HG03135 (cell line): Measurements from ENCODE around the gene KCNE4.

Experiments
- ATAC-seq: cut with Tn5 transposase; IDR thresholded peaks from one replicate; pipeline ENCODE4 v1.9.1; 2021; ENCODE audit warnings: mild to moderate bottlenecking, moderate library complexity; ENCODE audit not compliant: unreplicated experiment

KCNE4 gene

DNA sequence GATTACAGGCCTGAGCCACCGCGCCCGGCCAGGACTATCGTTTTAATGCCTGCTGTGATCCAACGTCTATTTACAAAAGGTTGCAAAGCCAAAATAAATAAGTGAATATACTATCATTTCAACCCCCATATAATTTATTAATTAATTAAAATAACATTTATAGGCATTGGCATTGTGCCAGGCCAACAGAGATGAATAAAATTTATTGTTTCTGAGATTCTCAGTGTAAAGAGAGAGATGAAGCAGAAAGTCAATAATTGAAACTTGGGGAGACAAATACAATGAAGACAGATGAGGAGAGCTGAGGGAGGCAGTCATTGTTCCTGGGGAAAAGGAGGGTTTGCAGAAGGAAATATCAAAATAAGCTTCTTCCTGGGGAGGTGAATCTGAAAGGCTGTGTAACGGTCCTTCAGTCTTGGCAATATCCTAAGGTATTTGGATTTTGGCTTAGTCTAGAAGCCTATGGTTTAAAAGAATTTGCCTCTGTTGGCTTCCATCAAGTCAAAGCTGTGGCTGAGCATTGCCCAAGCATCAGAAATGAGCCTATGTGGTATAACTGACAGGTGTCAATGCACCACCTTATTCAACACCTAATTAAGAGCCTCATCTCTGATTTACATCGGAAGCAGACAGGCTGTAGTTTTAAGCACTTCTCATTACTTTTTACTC lies 31.5 kb downstream of the KCNE4 start:
- ATAC-seq: no peak

DNA sequence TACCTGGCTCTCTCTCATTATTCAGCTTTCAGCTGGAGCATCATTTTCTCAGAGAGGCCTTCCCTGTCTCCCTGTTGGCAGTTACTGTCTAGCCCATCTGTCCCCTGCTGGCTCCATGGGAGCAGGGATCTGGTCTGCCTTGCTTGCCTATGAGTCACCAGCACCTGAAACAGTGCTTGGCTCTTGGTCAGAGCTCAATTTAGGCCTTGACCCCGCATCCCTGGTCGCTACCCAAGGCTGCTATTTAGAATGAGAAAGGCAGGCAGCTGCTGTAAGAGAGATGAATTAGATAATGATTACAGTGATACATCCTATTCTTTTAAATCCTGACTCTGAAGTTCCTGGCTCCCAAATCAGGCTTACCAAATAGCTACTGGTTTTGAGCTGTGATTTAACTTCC lies 32.9 kb downstream of the KCNE4 start:
- ATAC-seq: no peak

DNA sequence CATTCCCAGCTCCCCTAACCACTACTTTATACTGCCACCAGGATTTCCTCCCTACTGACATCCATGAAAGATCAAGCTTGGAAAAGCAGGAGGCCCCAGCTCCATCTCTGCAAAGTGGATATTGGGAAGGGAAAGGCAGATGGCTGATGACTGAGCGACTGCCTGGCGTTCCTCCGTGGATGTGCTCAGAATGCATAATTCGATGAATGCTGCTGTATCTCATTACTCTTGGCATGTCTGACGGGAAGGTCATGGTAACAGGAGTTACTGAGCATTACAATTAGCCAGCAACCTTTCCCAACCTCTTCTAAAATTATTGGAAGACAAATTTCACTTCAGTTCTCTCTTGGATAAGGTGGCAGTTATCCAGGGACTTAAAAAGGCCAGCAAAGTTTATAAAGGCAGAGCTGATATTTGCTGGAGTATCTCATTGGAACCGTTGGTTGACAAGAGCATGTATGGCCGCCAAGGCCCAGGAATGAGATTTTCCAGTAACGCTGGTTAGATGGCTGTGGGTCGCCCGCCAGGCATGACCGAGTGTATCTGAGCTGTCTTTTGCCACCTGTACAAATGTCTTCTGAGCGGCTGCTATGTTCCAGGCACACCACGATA lies 34.5 kb downstream of the KCNE4 start:
- ATAC-seq: no peak

DNA sequence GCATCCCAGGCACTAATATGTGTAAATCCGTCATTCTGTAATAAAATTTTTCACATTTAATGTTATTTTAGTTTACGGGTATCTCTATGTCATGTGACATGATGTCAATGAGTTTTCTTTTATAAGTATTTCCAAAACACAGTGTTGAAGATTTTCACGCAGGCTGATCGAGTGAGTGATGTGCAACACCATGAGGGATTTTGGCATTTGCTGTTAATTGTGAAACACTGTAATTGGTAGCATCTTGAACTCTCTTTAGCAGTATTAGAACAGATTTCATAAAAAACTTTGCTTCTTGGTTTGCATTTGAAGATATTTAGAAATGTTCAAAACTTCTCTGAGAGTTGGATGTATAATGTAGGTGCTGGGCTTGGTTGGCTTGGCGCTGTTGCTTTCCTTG lies 35.5 kb downstream of the KCNE4 start:
- no peak for ATAC-seq

DNA sequence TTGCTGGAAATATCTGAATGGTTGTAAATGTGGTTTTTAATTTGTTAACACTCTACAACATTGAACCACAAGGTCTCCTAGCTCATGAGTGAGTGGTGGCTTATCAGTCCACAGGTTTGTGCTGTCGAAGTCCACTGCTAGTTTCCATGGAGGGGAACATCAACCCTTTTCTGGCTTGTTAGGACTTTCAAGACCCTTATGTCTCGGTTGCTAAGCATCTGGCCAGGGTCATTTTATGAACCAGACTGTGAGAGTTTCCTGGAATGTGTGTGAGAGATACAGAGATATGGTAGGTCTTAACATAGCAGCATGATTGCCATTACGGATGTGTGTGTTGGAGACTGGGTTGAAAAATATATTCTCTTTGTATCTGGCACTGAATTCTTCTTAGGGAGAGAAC lies 36.9 kb downstream of the KCNE4 start:
- ATAC-seq: no peak

DNA sequence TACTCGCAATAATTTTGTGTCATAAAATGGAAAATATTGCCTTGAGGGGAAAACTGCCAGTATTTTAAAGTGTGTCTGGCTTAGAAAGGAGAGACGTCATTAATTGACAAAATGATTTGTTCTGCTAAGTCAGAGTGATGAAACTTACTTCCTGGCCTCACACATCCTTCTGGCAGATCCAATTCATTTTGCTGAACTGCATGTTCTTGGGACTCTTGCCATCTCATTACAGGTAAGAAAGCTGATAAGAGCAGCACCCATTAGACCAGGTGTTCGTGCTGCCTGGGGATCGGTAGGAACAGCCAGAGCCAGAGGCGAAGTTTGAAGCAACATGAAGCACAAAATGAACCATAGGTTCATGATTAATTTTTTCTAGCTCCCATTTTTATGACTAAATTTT lies 38.0 kb downstream of the KCNE4 start:
- ATAC-seq: no peak

DNA sequence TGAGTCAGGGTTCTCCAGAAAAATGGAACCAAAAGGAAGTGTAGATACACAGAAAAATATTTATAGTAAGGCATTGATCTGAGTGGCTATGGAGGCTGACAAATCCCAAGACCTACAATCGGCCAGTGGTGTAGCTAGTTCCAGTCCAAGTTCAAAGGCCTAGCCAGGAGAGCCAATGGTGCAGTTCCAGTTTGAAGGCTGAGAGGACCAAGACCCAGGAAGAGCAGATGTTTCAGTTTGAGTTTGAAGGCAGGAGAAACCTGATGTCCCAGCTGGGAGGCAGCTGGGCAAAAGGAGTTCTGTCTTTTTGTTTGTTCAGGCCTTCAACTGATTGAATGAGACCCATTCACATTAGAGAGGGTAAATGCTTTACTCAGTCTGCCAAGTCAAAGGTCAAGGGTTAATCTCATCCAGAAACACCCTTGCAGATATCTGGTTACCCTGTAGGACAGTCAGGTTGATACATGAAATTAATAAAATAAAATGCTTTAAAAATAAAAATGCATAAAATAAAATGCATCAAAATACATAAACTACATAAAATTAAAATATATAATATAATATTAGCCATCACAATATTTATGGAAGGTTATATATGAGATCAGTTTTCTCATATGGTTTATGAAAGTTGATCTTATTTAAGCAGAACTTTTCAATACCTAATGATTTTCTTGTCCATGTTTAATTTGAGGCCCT lies 38.7 kb downstream of the KCNE4 start:
- no peak for ATAC-seq

DNA sequence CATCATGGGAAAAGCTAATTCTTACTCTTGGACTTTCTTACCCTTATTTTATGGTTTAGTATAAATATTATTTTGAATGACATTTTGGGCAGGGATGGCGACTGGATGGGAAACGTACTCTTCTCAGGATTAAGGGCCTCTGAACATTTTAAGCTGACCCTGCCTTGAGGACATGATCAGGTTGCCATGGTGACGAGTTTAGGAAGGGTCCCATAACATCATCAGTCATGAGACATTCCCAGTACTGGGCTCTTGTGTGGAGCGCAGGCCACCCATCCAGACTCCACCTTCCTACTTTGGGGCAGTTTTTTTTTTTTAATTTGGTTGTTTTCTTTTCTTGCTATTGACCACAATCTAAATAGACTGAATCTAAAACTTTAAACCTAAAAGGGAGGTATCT lies 40.7 kb downstream of the KCNE4 start:
- ATAC-seq: no peak

DNA sequence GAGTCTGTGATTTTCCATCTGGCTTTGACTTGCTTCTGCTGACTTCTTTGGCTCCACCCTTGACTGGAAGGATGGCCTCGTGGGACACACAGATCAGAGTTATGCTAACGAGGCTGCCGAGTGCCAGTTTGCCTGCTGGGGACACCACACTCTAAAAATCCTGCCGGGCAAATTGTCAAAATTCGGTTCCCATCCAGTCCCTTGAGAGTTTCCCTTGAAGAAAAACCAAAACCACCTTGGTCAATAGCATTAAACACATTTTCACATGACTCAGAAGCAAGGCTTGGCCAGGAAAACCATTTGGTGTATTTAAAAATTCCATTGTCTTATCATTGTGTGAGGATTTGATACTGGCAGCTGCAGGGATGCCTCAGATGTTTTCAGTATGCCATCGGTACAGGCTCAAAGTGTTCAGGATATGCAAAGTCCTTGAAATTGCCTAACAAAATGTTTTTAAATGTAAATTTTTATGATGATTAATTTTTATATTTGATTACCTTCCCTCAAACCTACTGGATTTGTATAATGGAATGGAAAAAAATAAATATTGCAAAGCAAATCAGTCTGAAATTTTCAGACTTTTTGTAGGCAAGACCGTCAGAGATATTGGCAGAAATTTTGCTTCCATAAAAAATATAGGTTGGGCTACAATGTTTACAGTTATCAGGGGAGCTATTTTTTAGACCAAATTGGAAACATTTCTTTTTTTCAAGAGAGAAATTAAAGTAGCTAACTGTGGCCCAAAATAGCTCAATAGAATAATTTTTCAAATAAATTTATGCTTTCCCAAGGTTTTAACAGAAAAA lies 41.6 kb downstream of the KCNE4 start:
- ATAC-seq: no peak

DNA sequence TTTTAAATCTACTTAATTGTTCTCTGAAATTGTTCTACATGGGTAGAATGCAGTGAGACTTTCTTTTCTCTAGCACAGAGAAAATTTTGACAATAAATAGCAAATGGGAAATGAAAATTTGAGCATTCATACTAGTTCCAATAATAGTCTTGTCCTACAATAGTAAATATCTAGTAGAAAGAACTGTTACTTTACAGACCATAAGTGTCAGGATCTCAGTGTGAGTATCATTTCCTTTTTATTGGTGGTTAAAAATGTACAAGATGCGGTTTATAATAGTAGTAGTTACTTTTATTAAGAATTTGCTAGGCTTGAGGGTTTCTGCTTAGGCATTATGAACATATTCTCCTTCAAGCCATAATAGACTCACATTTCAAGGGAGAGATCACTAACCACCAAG lies 43.2 kb downstream of the KCNE4 start:
- no peak for ATAC-seq

DNA sequence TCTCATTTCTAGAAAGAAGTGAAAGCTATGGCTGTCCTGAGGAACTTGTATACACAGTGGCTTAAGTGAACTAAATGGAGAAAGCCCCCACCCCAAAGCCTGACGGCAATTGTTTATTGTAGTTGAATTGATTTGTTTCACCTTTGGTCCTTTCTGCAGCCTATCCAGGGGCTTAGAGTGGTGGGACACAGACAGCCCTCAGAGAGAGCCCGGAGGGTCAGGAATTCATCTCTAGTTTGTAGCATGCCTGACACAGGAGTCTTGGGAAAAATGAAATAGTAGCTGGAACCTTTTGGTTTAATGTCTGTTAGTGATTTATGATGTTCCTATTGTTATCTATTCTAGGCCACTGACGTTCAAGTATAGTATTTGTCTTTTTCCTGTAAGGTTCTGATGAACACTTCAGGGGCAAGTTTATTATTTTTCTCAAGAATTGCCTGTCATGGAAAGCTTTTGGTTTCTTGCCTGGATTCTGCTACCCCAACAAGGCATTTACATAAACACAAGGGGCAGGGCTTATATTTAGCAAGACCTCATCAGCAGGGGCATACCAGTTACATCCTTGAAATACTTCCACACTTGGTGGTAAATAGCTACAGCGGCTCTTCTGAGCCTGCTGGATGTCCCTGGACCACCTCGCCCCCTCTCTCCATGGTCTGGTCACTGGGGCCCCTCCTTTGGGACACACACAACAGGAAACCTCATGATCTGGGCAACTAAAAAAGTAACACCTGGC lies 44.4 kb downstream of the KCNE4 start:
- no peak for ATAC-seq

DNA sequence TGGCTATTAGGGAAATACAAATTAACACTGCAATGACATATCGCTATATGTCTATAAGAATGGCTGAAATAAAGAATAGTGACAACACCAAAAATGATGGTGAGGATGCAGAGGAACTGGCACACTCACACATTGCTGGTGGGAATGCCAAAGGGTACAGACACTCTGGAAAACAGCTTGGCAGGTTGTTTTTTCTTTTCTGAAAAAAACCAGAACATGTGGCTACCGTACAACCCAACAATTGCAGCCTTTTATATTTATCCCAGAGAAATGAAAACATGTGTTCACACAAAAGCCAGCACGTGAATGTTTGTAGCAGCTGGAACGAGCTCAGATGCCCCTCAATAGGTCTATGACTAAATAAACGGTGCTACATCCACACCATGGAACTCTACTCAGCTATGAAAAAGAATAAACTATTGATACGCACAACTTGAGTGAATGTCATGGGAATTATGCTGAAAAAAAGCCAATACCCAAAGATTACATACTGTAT lies 45.9 kb downstream of the KCNE4 start:
- ATAC-seq: no peak

DNA sequence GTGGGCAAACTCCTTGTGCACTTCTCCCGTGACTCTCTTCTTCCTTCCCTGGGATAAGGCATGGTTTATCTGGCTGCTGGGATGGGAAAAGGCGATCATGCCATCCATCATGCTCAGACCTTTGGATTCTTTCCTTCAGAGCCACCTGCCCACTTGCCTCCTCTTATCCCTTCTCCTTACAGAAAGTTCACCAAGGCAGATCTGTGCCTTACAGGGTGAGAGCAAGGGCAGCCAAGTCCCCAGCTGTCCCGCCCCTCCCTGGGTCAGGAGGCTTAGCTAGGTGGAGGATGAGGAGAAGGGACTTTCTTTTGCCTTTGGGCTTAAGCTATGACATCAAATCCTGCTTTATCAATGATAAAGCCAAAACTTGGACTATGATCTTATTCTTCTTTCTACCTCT lies 47.6 kb downstream of the KCNE4 start:
- ATAC-seq: no peak

DNA sequence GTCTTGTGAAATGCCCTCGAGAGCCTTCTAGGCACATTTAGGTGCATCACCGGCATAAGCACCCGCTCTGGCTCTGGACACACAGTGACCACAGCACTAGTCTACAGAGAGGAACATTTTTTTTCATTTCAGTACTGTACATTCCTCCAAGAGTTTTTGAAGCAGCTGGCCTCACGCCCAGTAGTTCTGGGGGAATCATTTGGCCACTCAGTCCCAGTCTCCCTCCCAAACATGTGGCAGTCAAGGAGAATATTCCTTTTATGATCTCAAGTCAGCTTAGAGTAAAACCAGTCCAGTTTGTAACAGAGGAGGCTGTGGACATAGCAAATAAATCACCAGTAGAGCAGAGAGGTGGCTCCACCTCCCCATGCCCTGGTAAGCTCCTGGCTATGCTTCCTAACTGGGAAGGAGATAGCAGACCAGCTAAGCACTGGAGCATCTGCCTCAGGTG lies 48.1 kb downstream of the KCNE4 start:
- ATAC-seq: no peak

DNA sequence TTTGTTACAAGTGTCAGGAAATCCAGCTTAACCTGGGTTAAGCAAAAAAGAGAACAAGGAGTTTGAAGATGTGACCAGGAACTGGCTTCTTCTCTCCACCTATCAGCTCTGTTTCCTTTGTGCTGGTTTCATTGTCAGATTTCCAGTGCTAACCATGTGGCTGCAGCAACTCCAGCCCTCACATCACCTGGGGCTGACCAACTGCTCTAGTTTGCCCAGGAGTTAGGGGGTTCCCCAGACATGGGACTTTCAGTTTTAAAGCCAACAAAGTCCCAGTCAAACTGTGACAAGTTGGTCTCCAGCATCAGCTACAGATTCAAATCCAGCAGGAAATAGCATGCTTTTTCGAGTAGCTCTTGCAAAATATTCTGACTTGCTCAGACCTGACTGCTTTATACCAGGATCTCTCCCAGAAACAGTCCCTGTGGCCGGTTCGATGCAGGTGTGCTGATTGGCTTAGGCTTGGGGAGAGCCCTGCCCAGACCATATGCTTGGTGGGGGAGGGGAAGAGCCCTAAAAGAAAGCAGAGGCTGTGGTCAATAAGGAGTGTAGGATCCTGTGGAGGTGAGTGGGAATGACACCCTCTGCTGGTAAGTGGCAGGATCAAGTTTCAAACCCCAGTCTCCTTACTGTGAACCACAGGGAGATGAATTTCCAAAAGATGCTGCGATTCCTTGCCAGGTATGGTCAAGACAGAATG lies 49.5 kb downstream of the KCNE4 start:
- ATAC-seq: peak; percentile 67

DNA sequence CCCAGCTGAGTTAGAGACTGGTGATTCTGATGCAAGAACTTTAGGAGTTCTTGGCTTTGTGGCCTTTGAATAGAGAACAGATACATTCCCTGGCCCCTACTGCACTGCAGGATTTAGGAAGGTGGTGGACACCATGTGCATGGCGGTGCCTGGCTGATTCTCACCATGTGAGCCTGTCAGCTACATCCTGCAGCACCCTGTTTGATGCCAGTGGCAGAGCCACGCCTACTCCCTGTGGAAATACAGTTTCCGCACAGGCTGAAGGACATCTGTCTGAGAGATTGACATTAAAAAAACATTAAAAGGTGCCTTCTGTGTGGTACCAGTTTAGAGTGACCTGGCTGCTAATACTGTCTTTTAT lies 50.0 kb downstream of the KCNE4 start:
- no peak for ATAC-seq

DNA sequence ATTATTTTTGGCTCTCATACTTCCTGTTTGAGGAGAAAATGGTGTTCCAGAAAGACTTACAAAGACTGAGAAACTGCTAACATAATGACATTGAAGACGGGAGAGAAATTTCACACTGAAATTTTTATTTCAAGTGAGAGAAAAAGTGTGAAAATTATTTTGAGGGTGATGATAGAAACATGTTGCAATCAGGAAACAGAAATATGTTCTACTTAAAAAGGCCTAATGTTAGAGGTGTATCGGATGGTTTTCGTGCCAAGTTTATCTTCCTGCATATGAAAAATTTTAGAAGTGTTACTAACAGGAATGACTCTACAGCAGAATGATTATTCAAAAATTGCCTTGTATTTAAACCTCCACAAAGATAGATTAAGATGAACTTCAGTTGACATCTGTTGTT lies 50.5 kb downstream of the KCNE4 start:
- ATAC-seq: no peak

DNA sequence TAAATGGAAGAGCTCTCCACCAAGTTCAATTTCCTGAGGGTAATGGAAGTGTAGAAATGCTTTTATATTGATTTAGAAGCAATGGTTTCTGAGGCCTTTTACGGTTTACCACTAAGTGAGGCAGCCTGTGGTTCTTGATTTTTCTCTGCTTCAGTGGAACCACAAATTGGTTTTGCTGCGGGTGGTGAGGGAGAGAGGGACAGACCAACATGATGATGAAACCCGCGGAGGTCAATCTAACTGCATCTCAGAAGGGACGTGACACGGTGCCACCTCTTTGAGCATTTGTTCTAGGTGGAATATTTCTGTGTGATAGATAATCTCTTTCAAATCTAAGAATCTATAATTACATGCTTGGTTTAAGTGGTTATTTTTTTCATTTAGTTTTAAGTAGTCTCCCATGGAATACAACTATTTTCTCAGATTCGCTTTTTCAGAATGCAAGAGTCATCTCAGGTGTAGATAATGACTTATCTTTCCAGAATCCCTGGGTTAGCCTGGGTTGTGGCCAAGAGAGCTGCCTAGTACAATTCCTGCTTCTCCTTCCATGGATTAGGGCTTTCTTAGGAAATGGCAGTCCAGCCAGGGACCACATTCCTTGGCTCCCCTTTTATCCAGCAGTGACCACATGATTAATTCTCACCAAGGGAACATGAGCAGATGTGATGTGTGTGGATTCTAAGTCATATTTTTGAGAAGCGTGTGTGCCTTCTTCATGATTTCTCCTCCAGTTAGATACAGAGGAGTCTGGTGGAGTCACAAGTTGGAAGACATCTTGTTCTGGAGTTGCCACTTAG lies 52.5 kb downstream of the KCNE4 start:
- ATAC-seq: no peak
